H1 (cell line): ENCODE measurements around the gene PDGFA. TPM values are rescaled to one million over a fixed set of nuclear protein-coding genes. Genes with fewer than 3 reads are reported as not detected.

Experiments used
- CTCF ChIA-PET: fragments of 300-600 bp; sonication (Branson Sonifier 250); formaldehyde crosslinking; loops from one replicate; lab custom pipeline; 2021; ENCODE audit not compliant: partially characterized antibody; lab: Charles Lee
- POLR2A ChIA-PET: fragments of 300-600 bp; sonication (Branson Sonifier 250); formaldehyde crosslinking; loops from one replicate; lab custom pipeline; 2021; ENCODE audit warnings: inconsistent platforms; ENCODE audit not compliant: partially characterized antibody; lab: Charles Lee
- DNase-seq, 2 experiments: peaks; one replicate each; pipeline versions ENCODE4 v3.0.0 to v3.0.0-alpha.2; 2010 to 2022; ENCODE audit warnings: low spot score in 2 of 2, low read depth in 1 of 2, mixed read lengths in 1 of 2
- FAIRE-seq: peaks from 2 replicates; lab custom pipeline; 2011; peaks lifted over from hg19 to GRCh38; lab: Jason Lieb, UNC
- H2AFZ ChIP-seq: 2 replicates; pipeline ENCODE4 v1.8.1; 2012; ENCODE audit warnings: low read length, inconsistent platforms
- H2AK5ac ChIP-seq: 2 replicates; pipeline ENCODE4 v1.6.1; 2013; ENCODE audit warnings: low read depth, low read length
- H2BK120ac ChIP-seq: replicated peaks from 2 replicates; pipeline ENCODE3; 2013; ENCODE audit warnings: low read depth, low read length, inconsistent platforms
- H2BK12ac ChIP-seq: 2 replicates; pipeline ENCODE4 v1.6.1; 2013; ENCODE audit warnings: low read depth, low read length
- H2BK15ac ChIP-seq: 2 replicates; pipeline ENCODE4 v1.6.1; 2013; ENCODE audit warnings: low read length
- H2BK20ac ChIP-seq: 2 replicates; pipeline ENCODE4 v1.6.1; 2013; ENCODE audit warnings: low read length
- H2BK5ac ChIP-seq: 2 replicates; pipeline ENCODE4 v1.6.1; 2013; ENCODE audit warnings: low read depth, low read length
- H3K14ac ChIP-seq: 2 replicates; pipeline ENCODE4 v1.6.1; 2013; ENCODE audit warnings: inconsistent platforms; ENCODE audit not compliant: insufficient read length
- H3K18ac ChIP-seq: 2 replicates; pipeline ENCODE4 v1.6.1; 2013; ENCODE audit warnings: low read length; ENCODE audit errors: extremely low read depth
- H3K23ac ChIP-seq: 2 replicates; pipeline ENCODE4 v1.6.1; 2013; ENCODE audit warnings: inconsistent platforms; ENCODE audit not compliant: insufficient read length
- H3K23me2 ChIP-seq: 2 replicates; pipeline ENCODE4 v1.6.1; 2013; ENCODE audit warnings: low read depth, low read length
- H3K27ac ChIP-seq: 2 replicates; pipeline ENCODE4 v1.6.1; 2011; ENCODE audit warnings: low read depth, low read length, inconsistent platforms
- H3K27me3 ChIP-seq, 4 experiments: replicated peaks in 1 of 4; 1 replicate in 1 of 4; 2 replicates in 3 of 4; pipeline versions ENCODE4 v1.6.1 to v1.8.1; 2011 to 2013; ENCODE audit warnings: low read length in 3 of 4, mild to moderate bottlenecking in 3 of 4, inconsistent platforms in 2 of 4, mixed read lengths in 2 of 4, moderate library complexity in 1 of 4; ENCODE audit not compliant: control insufficient read depth in 3 of 4, insufficient read depth in 3 of 4; ENCODE audit errors: extremely low read depth in 1 of 4
- H3K36me3 ChIP-seq, 4 experiments: 2 replicates each; pipeline versions ENCODE4 v1.6.1 to v1.8.1; 2011 to 2013; ENCODE audit warnings: mild to moderate bottlenecking in 4 of 4, low read length in 3 of 4, moderate library complexity in 2 of 4, control low read depth in 1 of 4, inconsistent platforms in 1 of 4; ENCODE audit not compliant: insufficient read depth in 4 of 4, control insufficient read depth in 2 of 4
- H3K4ac ChIP-seq: replicated peaks from 2 replicates; pipeline ENCODE3; 2013; ENCODE audit warnings: low read length, low read depth, mixed read lengths, inconsistent platforms; ENCODE audit not compliant: insufficient read length
- H3K4me1 ChIP-seq, 4 experiments: replicated peaks in 1 of 4; 1 replicate in 1 of 4; 2 replicates in 3 of 4; pipeline versions ENCODE4 v1.6.1 to v1.8.1; 2011 to 2013; ENCODE audit warnings: low read length in 3 of 4, inconsistent platforms in 2 of 4, mixed read lengths in 1 of 4; ENCODE audit not compliant: insufficient read depth in 4 of 4, control insufficient read depth in 3 of 4
- H3K4me2 ChIP-seq, 2 experiments: 2 replicates each; pipeline versions ENCODE4 v1.6.1 to v1.8.1; 2011 to 2013; ENCODE audit warnings: low read depth in 2 of 2, low read length in 2 of 2, control low read depth in 1 of 2, inconsistent platforms in 1 of 2, mild to moderate bottlenecking in 1 of 2; ENCODE audit not compliant: insufficient read depth in 1 of 2
- H3K4me3 ChIP-seq, 4 experiments: fragments of 200-600, 300-600 bp in 1 of 4; sonication (generic), shearing (Covaris generic), sonication (Bioruptor Twin) in 1 of 4; 2 replicates each; pipeline versions ENCODE4 v1.5.1 to v1.8.1; 2011 to 2016; ENCODE audit warnings: low read length in 4 of 4, low read depth in 3 of 4, control low read depth in 2 of 4, inconsistent platforms in 2 of 4, mild to moderate bottlenecking in 2 of 4, mixed read lengths in 1 of 4, moderate library complexity in 1 of 4; ENCODE audit not compliant: insufficient read depth in 2 of 4; ENCODE audit errors: extremely low read depth in 1 of 4
- H3K56ac ChIP-seq: replicated peaks from 2 replicates; pipeline ENCODE3; 2013; ENCODE audit warnings: low read depth, mild to moderate bottlenecking, mixed read lengths, low read length, inconsistent platforms; ENCODE audit not compliant: insufficient read length
- H3K79me1 ChIP-seq: 2 replicates; pipeline ENCODE4 v1.6.1; 2013; ENCODE audit warnings: low read depth, low read length, control low read depth
- H3K79me2 ChIP-seq, 2 experiments: 2 replicates each; pipeline versions ENCODE4 v1.6.1 to v1.8.1; 2012 to 2013; ENCODE audit warnings: low read length in 2 of 2, mild to moderate bottlenecking in 2 of 2, inconsistent platforms in 1 of 2; ENCODE audit not compliant: insufficient read depth in 2 of 2, control insufficient read depth in 1 of 2
- H3K9ac ChIP-seq, 4 experiments: replicated peaks in 1 of 4; 1 replicate in 1 of 4; 2 replicates in 3 of 4; pipeline versions ENCODE4 v1.6.1 to v1.8.1; 2011 to 2013; ENCODE audit warnings: low read depth in 3 of 4, low read length in 3 of 4, control low read depth in 2 of 4, mild to moderate bottlenecking in 2 of 4, moderate library complexity in 2 of 4, inconsistent platforms in 1 of 4; ENCODE audit errors: extremely low read depth in 1 of 4
- H3K9me3 ChIP-seq, 2 experiments: 2 replicates each; pipeline versions ENCODE4 v1.6.1 to v1.8.1; 2012 to 2013; ENCODE audit warnings: mild to moderate bottlenecking in 2 of 2, moderate library complexity in 2 of 2, control low read depth in 1 of 2, inconsistent platforms in 1 of 2, low read depth in 1 of 2, low read length in 1 of 2, mixed read lengths in 1 of 2; ENCODE audit not compliant: insufficient read depth in 2 of 2
- H4K20me1 ChIP-seq, 2 experiments: replicated peaks in 1 of 2; 2 replicates each; pipeline versions ENCODE3 to v1.8.1; 2011 to 2013; ENCODE audit warnings: inconsistent platforms in 2 of 2, low read length in 2 of 2, mild to moderate bottlenecking in 1 of 2; ENCODE audit not compliant: insufficient read depth in 2 of 2, control insufficient read depth in 1 of 2
- H4K5ac ChIP-seq: 2 replicates; pipeline ENCODE4 v1.6.1; 2013; ENCODE audit warnings: low read length, low read depth, mixed read lengths, inconsistent platforms; ENCODE audit not compliant: insufficient read length
- H4K8ac ChIP-seq: 2 replicates; pipeline ENCODE4 v1.8.0; 2013; ENCODE audit warnings: mild to moderate bottlenecking, moderate library complexity, low read length, inconsistent platforms; ENCODE audit not compliant: insufficient read depth; ENCODE audit errors: extremely low read depth
- H4K91ac ChIP-seq: replicated peaks from 2 replicates; pipeline ENCODE3; 2013; ENCODE audit warnings: low read length, mixed read lengths, inconsistent platforms; ENCODE audit not compliant: insufficient read length
- ASH2L ChIP-seq: fragments of 200-600, 300-600 bp; sonication (generic); IDR thresholded peaks from one replicate; pipeline ENCODE4 v1.7.1; 2017; ENCODE audit warnings: low read length
- CBX8 ChIP-seq: fragments of 300-800, 300-1000 bp; sonication (generic); IDR thresholded peaks from 2 replicates; pipeline ENCODE4 v1.7.1; 2016; ENCODE audit warnings: low read depth, low read length, borderline replicate concordance
- CHD2 ChIP-seq: IDR thresholded peaks from 2 replicates; pipeline ENCODE4 v1.6.1; 2012; ENCODE audit warnings: low read length, improper control_type of control experiment
- CTBP2 ChIP-seq: IDR thresholded peaks from 2 replicates; pipeline ENCODE4 v1.7.0; 2011; ENCODE audit warnings: borderline replicate concordance, mild to moderate bottlenecking, moderate library complexity, mixed read lengths, low read length; ENCODE audit not compliant: insufficient read depth, insufficient read length
- EGR1 ChIP-seq: IDR thresholded peaks from 2 replicates; pipeline ENCODE4 v1.6.1; 2011; ENCODE audit warnings: low read depth, low read length, borderline replicate concordance
- GABPA ChIP-seq: IDR thresholded peaks from 2 replicates; pipeline ENCODE4 v1.6.1; 2011; ENCODE audit warnings: mild to moderate bottlenecking, low read length, moderate library complexity, borderline replicate concordance; ENCODE audit not compliant: insufficient read depth
- JUND ChIP-seq: IDR thresholded peaks from 2 replicates; pipeline ENCODE4 v1.6.1; 2011; ENCODE audit warnings: mild to moderate bottlenecking, improper control_type of control experiment, low read length
- NRF1 ChIP-seq: IDR thresholded peaks from 2 replicates; pipeline ENCODE4 v1.6.1; 2011; ENCODE audit warnings: mild to moderate bottlenecking, low read depth, low read length, improper control_type of control experiment
- RFX5 ChIP-seq: IDR thresholded peaks from 2 replicates; pipeline ENCODE4 v1.6.1; 2011; ENCODE audit warnings: low read depth, low read length, improper control_type of control experiment, borderline replicate concordance
- SP2 ChIP-seq: IDR thresholded peaks from 2 replicates; pipeline ENCODE4 v1.6.1; 2012; ENCODE audit warnings: mild to moderate bottlenecking, low read length, inconsistent platforms
- WGBS, 2 experiments: shearing (Covaris generic) in 1 of 2; methylation state at CpG; one replicate each; pipeline versions ENCODE4 v1.1.6 to v1.1.7; 2013 to 2015; ENCODE audit warnings: low lambda C conversion rate in 2 of 2, mixed read lengths in 2 of 2, inconsistent platforms in 1 of 2, low coverage in 1 of 2, missing lambda C conversion rate in 1 of 2; ENCODE audit not compliant: insufficient replicate concordance in 2 of 2, insufficient coverage in 1 of 2, insufficient read length in 1 of 2; ENCODE audit errors: extremely low coverage in 1 of 2, missing lambda C conversion rate in 1 of 2; 5-methylcytosine and 5-hydroxymethylcytosine counted together
- polyA plus RNA-seq, 7 experiments: library from polyadenylated mRNA; depleted of rRNA in 3 of 7; stranded (reverse) in 5 of 7; unstranded in 2 of 7; fragments of >200 nt in 5 of 7; fragments of 200-250 nt in 2 of 7; gene quantifications; 1 replicate in 5 of 7; 2 replicates in 1 of 7; 4 replicates in 1 of 7; pipeline versions ENCODE4 v1.2.1 to v1.2.3, GENCODE V29; 2011 to 2013; ENCODE audit warnings: missing spikeins in 2 of 7, mixed read lengths in 2 of 7
- total RNA-seq: library from RNA; stranded (reverse); fragmentation: NEBNext Ultra II Directional; extraction: Animal tissue kit (Norgen Biotek cat#: 25700); gene quantifications from 2 replicates; pipeline ENCODE4 v1.2.1, GENCODE V29; 2021

The PDGFA gene
- total and polyA plus RNA-seq, 2 of the 8 experiments (the other 6 are each of a cell fraction or from before 2014, with no cell fraction given) = 21.1 to 43.0 TPM

DNA sequence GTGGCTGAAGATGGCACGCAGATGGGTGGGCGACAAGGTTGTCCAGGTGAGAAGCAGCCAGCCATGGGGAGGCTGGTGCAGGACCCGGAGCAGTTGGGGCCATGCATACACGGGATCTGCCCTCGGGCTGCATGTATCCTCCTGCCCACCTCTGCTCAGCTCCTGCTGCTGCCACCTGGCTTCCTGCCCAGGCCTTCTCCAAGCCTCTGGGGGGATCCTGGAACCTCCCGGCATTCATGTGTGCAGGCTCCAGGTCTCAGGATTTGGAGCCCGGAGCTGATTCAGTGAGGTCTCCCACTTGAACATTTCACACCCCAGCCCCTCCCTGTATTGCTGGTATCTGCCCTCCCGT is 27.0 kb downstream of the PDGFA start:
- H4K91ac ChIP-seq = no peak overlapping the region
- TF ChIP-seq EGR1 = no peak
- TF ChIP-seq NRF1 = no peak
- TF ChIP-seq ASH2L = no peak
- no peak for TF ChIP-seq SP2
- TF ChIP-seq RFX5 = no peak
- TF ChIP-seq JUND = no peak
- TF ChIP-seq CHD2 = no peak
- TF ChIP-seq GABPA = no peak
- no peak for TF ChIP-seq CTBP2
- TF ChIP-seq CBX8 = no peak
- TF ChIP-seq, all 59 proteins: peak for 0
- CTCF ChIA-PET = interaction anchor here (0.8 to 1.1 kb wide), 2 partner anchors 14 to 170 kb away, joined by 3 read pairs; no protein-coding TSS in a partner anchor
- H3K4me1 ChIP-seq = peaks cover 0 to 10% (median 0%) of the 10 kb centered on the region in 4 experiments; a peak in 2 of 7 replicates
- H3K9ac ChIP-seq = no peak overlapping the region
- H3K27me3 ChIP-seq = no peaks in the 10 kb centered on the region
- POLR2A ChIA-PET = interaction anchor here (1.6 kb wide), 1 partner anchor 23 kb away, joined by 5 read pairs; no protein-coding TSS in a partner anchor
- H3K79me2 ChIP-seq = no peaks in the 10 kb centered on the region
- no peak overlapping the region for H2BK5ac ChIP-seq
- H3K23ac ChIP-seq = no peak overlapping the region
- 90% methylated on average over 8 of the region's 8 CpGs; no CpG with 5 or more reads in 1 of the 2 experiments for WGBS, 2 experiments
- no peak overlapping the region for H3K27ac ChIP-seq
- H2BK12ac ChIP-seq = no peak overlapping the region
- H3K79me1 ChIP-seq = 0 out of 2 replicates have a peak, but pooled peaks cover 3% of the 10 kb centered on the region
- H3K23me2 ChIP-seq = no peaks in the 10 kb centered on the region
- H2BK20ac ChIP-seq = no peak overlapping the region
- DNase-seq (no peak), FAIRE-seq (no peak)
- H4K5ac ChIP-seq = no peak overlapping the region
- H3K36me3 ChIP-seq = peaks cover 0 to 15% (median 2%) of the 10 kb centered on the region in 4 experiments; a peak in 3 of 8 replicates
- no peak overlapping the region for H3K14ac ChIP-seq
- H2BK120ac ChIP-seq = no peak overlapping the region
- no peak overlapping the region for H3K4ac ChIP-seq
- H3K18ac ChIP-seq = no peak overlapping the region
- H2AFZ ChIP-seq = no peak overlapping the region
- no peaks in the 10 kb centered on the region for H3K9me3 ChIP-seq
- H3K4me3 ChIP-seq = no peak overlapping the region
- H4K8ac ChIP-seq = no peak overlapping the region; the same call in 1 of the 2 replicates
- H3K4me2 ChIP-seq = no peak overlapping the region
- no peak overlapping the region for H3K56ac ChIP-seq
- H2BK15ac ChIP-seq = no peak overlapping the region
- no peak overlapping the region for H2AK5ac ChIP-seq
- H4K20me1 ChIP-seq = peaks cover 0 to 1% of the 10 kb centered on the region in 2 experiments
